Smooth muscle cell (in vitro differentiated cells): ENCODE results near the gene SSR1. TPM values are rescaled to one million over a fixed set of nuclear protein-coding genes. Genes with fewer than 3 reads are reported as not detected.

Source experiments
- DNase-seq: peaks from one replicate; lab custom pipeline; 2025; ENCODE audit not compliant: unreplicated experiment; lab: John Stamatoyannopoulos, UW
- H2AFZ ChIP-seq: fragments of 200-600 bp; sonication (generic); 2 replicates; pipeline ENCODE4 v1.6.0; 2016; ENCODE audit warnings: antibody characterized with exemption, low read depth, mild to moderate bottlenecking
- H3F3A ChIP-seq: fragments of 200-600 bp; sonication (generic); 2 replicates; pipeline ENCODE4 v1.6.0; 2017; ENCODE audit warnings: antibody characterized with exemption, low read depth
- H3K27ac ChIP-seq: fragments of 200-600 bp; sonication (generic); 2 replicates; pipeline ENCODE4 v1.5.1; 2016; ENCODE audit warnings: low read depth, mild to moderate bottlenecking
- H3K27me3 ChIP-seq: fragments of 200-600 bp; sonication (generic); 2 replicates; pipeline ENCODE4 v1.6.1; 2016; ENCODE audit warnings: low read depth, mild to moderate bottlenecking
- H3K36me3 ChIP-seq: fragments of 200-600 bp; sonication (generic); 2 replicates; pipeline ENCODE4 v1.5.1; 2016; ENCODE audit warnings: low read depth
- H3K4me1 ChIP-seq: fragments of 200-600 bp; sonication (generic); 2 replicates; pipeline ENCODE4 v1.5.1; 2016; ENCODE audit warnings: low read depth
- H3K4me2 ChIP-seq: fragments of 200-600 bp; sonication (generic); 2 replicates; pipeline ENCODE4 v1.6.0; 2016; ENCODE audit warnings: mild to moderate bottlenecking
- H3K4me3 ChIP-seq: fragments of 200-600 bp; sonication (generic); 2 replicates; pipeline ENCODE4 v1.5.1; 2016; ENCODE audit warnings: mild to moderate bottlenecking
- H3K79me2 ChIP-seq: fragments of 200-600 bp; sonication (generic); 2 replicates; pipeline ENCODE4 v1.6.0; 2016; ENCODE audit warnings: low read depth, mild to moderate bottlenecking
- H3K9ac ChIP-seq: fragments of 200-600 bp; sonication (generic); 2 replicates; pipeline ENCODE4 v1.6.0; 2016; ENCODE audit warnings: low read depth
- H3K9me3 ChIP-seq: fragments of 200-600 bp; sonication (generic); replicated peaks from 2 replicates; pipeline ENCODE4 v1.5.1; 2016; ENCODE audit warnings: low read depth
- H4K20me1 ChIP-seq: fragments of 200-600 bp; sonication (generic); 2 replicates; pipeline ENCODE4 v1.6.0; 2016; ENCODE audit warnings: low read depth
- WGBS: methylation state at CpG from one replicate; pipeline ENCODE4 v1.1.7; 2016; ENCODE audit warnings: low lambda C conversion rate; 5-methylcytosine and 5-hydroxymethylcytosine counted together
- polyA plus RNA-seq: library from polyadenylated mRNA; unstranded; fragments of >200 nt; fragmentation: Nextera tagmentation; extraction: Ambion mirVana; gene quantifications from 2 replicates; pipeline ENCODE4 v1.2.1, GENCODE V29; 2016
- total RNA-seq: library from RNA; depleted of rRNA; stranded (reverse); fragments of >200 nt; gene quantifications from 2 replicates; pipeline ENCODE4 v1.2.3, GENCODE V29; 2014
- TF ChIP-seq, protein P1 (sequence below): fragments of 200-600 bp; sonication (generic); IDR thresholded peaks from 2 replicates; pipeline ENCODE4 v1.5.1; 2017; ENCODE audit warnings: borderline replicate concordance, mild to moderate bottlenecking, antibody characterized with exemption; ENCODE audit not compliant: insufficient read depth, poor library complexity, severe bottlenecking

Gene SSR1
- total and polyA plus RNA-seq, 2 experiments from 2014 or later, result 304 to 306 TPM

DNA sequence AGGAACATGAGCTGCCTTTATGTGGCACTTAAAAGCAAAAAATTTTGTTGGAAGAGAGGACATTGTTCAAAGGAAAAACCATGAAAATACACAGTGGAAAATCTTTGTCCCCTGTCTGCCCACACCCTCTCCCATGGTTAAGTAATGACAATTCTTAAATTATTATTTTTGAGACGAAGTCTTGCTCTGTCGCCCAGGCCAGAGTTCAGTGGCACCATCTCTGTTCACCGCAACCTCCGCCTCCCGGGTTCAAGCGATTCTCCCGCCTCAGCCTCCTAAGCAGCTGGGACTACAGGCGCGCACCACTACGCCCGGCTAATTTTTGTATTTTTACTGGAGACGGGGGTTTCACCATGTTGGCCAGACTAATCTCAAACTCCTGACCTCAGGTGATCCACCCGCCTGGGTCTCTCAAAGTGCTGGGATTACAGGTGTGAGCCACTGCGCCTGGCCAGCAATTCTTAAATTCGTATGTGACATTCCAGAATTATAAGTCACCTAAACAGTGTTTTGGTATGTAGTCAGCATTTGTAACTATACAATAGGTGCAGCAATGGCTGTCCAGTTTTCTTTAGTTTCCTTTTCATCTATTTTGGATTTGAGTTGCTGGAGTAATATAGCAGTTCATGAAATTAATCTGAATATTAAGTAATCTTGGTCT lies 636 bp upstream of the SSR1 start:
- Histone ChIP-seq H3K4me2 (peak overlapping the region; percentile 79), H4K20me1 (peaks cover 33% of the 10 kb centered on the region), H3K79me2 (peaks cover 41% of the 10 kb centered on the region), H3K4me3 (peak overlapping the region; percentile 90), H3K36me3 (no peaks in the 10 kb centered on the region), H2AFZ (peak overlapping the region; percentile 80), H3K27ac (peak overlapping the region; percentile 85), H3K9ac (peak overlapping the region; percentile 79), H3K27me3 (no peaks in the 10 kb centered on the region), H3F3A (no peaks in the 10 kb centered on the region), H3K4me1 (peaks cover 16% of the 10 kb centered on the region), H3K9me3 (no peaks in the 10 kb centered on the region)
- no peak for DNase-seq
- 81% methylated on average over 15 of the region's 15 CpGs for WGBS
- TF ChIP-seq, protein P1, sequence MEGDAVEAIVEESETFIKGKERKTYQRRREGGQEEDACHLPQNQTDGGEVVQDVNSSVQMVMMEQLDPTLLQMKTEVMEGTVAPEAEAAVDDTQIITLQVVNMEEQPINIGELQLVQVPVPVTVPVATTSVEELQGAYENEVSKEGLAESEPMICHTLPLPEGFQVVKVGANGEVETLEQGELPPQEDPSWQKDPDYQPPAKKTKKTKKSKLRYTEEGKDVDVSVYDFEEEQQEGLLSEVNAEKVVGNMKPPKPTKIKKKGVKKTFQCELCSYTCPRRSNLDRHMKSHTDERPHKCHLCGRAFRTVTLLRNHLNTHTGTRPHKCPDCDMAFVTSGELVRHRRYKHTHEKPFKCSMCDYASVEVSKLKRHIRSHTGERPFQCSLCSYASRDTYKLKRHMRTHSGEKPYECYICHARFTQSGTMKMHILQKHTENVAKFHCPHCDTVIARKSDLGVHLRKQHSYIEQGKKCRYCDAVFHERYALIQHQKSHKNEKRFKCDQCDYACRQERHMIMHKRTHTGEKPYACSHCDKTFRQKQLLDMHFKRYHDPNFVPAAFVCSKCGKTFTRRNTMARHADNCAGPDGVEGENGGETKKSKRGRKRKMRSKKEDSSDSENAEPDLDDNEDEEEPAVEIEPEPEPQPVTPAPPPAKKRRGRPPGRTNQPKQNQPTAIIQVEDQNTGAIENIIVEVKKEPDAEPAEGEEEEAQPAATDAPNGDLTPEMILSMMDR, result no peak

DNA sequence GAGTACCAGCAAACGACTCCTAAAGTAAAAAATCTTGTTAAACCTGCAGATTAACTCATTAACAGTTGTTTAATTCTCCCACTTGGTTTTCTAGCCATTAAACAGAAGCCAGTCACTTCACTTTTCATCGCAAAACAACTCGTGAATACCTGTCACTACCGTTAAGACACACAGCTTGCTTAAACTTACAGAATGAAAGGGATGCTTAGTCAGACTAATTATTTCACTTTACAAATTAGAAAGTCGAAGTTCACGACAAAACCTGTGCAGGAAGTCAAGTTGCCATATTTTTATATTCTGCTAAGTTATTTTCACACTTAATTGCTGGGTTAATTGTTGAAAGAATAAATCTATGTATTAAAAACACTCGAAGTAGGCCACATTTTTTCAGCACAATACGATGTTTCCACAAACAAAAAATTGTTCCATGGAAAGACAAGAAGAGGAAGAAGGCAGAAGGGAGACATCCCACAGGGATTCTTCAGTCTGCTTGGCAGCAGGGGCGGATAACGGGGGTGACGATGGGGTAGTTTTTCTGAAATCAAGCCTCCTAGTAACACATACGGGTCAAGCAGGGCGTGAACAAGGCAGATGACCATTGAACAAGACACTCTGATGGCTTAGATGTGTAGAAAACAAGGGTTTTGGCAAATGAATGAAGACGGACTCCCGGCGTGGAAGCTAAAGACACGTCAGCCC lies 933 bp downstream of the SSR1 start:
- peak overlapping the region; percentile 94 for H3K4me2 ChIP-seq
- H3K9me3 ChIP-seq, result no peaks in the 10 kb centered on the region
- H3F3A ChIP-seq, result no peaks in the 10 kb centered on the region
- peak overlapping the region; percentile 90 for H3K4me3 ChIP-seq
- H2AFZ ChIP-seq, result peak overlapping the region; percentile 64
- WGBS, result 2% methylated on average over 17 of the region's 17 CpGs
- no peaks in the 10 kb centered on the region for H3K36me3 ChIP-seq
- no peak for DNase-seq
- peaks cover 16% of the 10 kb centered on the region for H3K4me1 ChIP-seq
- no peaks in the 10 kb centered on the region for H3K27me3 ChIP-seq
- peak overlapping the region; percentile 85 for H3K27ac ChIP-seq
- TF ChIP-seq, protein P1, result no peak
- peak overlapping the region; percentile 95 for H3K9ac ChIP-seq
- peaks cover 48% of the 10 kb centered on the region for H4K20me1 ChIP-seq
- peaks cover 56% of the 10 kb centered on the region for H3K79me2 ChIP-seq

DNA sequence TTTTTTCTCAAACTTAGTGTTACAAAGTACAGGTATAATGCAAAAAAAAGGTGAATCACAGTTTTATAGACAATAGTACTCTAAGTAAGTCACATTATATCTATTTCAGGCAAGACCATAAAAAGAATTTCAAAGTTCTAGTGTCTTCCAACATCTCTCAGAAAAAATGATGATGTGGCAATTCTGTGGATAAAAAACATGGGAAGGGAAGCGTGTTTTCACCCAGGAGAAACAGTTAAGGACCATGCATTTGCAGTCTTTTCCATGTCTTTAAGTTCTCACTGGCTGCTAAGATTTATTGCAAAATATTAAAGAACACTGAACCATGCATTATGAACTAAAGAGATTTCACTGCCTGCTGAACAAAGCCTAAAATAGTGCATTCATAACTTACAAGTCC lies 1.8 kb downstream of the SSR1 start:
- peak overlapping the region; percentile 85 for H3K27ac ChIP-seq
- no peak for DNase-seq
- H4K20me1 ChIP-seq, result peaks cover 57% of the 10 kb centered on the region
- H3K9ac ChIP-seq, result peak overlapping the region; percentile 95
- H3K27me3 ChIP-seq, result no peaks in the 10 kb centered on the region
- peak overlapping the region; percentile 94 for H3K4me2 ChIP-seq
- 27% methylated on average over 1 of the region's 1 CpG for WGBS
- H3K4me3 ChIP-seq, result peak overlapping the region; percentile 90
- peaks cover 16% of the 10 kb centered on the region for H3K4me1 ChIP-seq
- no peaks in the 10 kb centered on the region for H3K9me3 ChIP-seq
- TF ChIP-seq, protein P1, result no peak
- H3F3A ChIP-seq, result no peaks in the 10 kb centered on the region
- peaks cover 63% of the 10 kb centered on the region for H3K79me2 ChIP-seq
- no peaks in the 10 kb centered on the region for H3K36me3 ChIP-seq
- H2AFZ ChIP-seq, result no peak overlapping the region

DNA sequence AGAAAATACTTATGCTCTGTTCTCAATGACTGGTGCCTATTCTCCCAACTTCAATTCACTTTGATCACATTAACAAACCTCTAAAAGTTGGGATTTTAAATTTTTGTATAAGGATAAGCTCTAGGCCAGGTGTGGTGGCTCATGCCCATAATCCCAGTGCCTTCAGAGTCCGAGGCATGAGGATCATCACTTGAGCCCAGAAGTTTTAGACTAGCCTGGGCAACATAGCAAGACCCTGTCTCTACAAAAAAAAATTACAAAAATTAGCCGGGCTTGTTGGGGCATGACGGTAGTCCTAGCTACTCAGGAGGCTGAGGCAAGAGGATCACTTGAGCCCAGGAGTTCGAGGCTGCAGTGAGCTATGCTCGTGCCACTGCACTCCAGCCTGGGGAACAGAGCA lies 3.9 kb downstream of the SSR1 start:
- Histone ChIP-seq H3K4me2 (peak overlapping the region; percentile 38), H3K27me3 (no peaks in the 10 kb centered on the region), H3K4me1 (peaks cover 16% of the 10 kb centered on the region), H3K9ac (no peak overlapping the region), H3K36me3 (peaks cover 13% of the 10 kb centered on the region), H3K9me3 (no peaks in the 10 kb centered on the region), H3K27ac (peak overlapping the region; percentile 14), H3F3A (no peaks in the 10 kb centered on the region), H2AFZ (no peak overlapping the region), H3K79me2 (peaks cover 85% of the 10 kb centered on the region), H4K20me1 (peaks cover 79% of the 10 kb centered on the region), H3K4me3 (no peak overlapping the region)
- TF ChIP-seq, protein P1, result no peak
- WGBS, result 73% methylated on average over 5 of the region's 5 CpGs
- no peak for DNase-seq
